Measurements from ENCODE around the gene EPB41. TPM values are rescaled to one million over a fixed set of nuclear protein-coding genes. Genes with fewer than 3 reads are reported as not detected.
"Not testable (repeated sequence)": the region's sequence is repeated elsewhere in the genome, so short reads cannot be mapped to it uniquely, and the experiment has no call there.

EPB41 gene
- total and polyA plus RNA-seq, 2 of the 8 experiments (the other 6 are each of a cell fraction or from before 2014, with no cell fraction given): 36.7 to 109 TPM

DNA sequence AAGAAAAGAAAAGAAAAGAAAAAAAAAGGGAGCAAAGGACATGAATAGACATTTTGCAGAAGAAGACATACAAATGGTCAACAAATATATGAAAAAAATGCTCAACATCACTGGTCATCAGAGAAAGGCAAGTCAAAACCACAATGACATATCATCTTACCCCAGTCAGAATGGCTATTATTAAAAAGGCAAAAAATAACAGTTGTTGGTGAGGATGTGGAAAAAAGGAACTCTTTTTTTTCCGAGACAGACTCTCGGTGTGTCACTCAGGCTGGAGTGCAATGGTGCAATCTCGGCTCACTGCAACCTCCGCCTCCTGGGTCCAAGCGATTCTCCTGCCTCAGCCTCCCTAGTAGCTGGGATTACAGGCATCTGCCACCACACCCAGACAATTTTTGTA, 39.2 kb upstream of the EPB41 start:
- H3K14ac ChIP-seq (ENCODE audit: insufficient read length); FAIRE-seq; H3K4me3 ChIP-seq (ENCODE audit: extremely low read depth in 1 of 4, insufficient read depth in 2 of 4, low read depth in 3 of 4, low read length in 4 of 4); H3K79me1 ChIP-seq (ENCODE audit: low read depth, low read length); H3K27ac ChIP-seq (ENCODE audit: low read depth, low read length); H2BK20ac ChIP-seq (ENCODE audit: low read length); H3K27me3 ChIP-seq (replicated peaks in 1 of 4; ENCODE audit: control insufficient read depth in 3 of 4, extremely low read depth in 1 of 4, insufficient read depth in 3 of 4, low read length in 3 of 4); H2AFZ ChIP-seq (ENCODE audit: low read length); H4K5ac ChIP-seq (ENCODE audit: insufficient read length, low read depth, low read length); H3K23ac ChIP-seq (ENCODE audit: insufficient read length); H3K79me2 ChIP-seq (ENCODE audit: control insufficient read depth in 1 of 2, insufficient read depth in 2 of 2, low read length in 2 of 2); H4K8ac ChIP-seq (ENCODE audit: extremely low read depth, insufficient read depth, low read length); H3K9ac ChIP-seq (replicated peaks in 1 of 4; ENCODE audit: extremely low read depth in 1 of 4, low read depth in 3 of 4, low read length in 3 of 4); H2BK15ac ChIP-seq (ENCODE audit: low read length); H2AK5ac ChIP-seq (ENCODE audit: low read depth, low read length); H2BK12ac ChIP-seq (ENCODE audit: low read depth, low read length); H3K18ac ChIP-seq (ENCODE audit: extremely low read depth, low read length); H3K4me1 ChIP-seq (replicated peaks in 1 of 4; ENCODE audit: control insufficient read depth in 3 of 4, insufficient read depth in 4 of 4, low read length in 3 of 4); DNase-seq (ENCODE audit: low read depth in 1 of 2, low spot score in 2 of 2); H3K23me2 ChIP-seq (ENCODE audit: low read depth, low read length); H3K36me3 ChIP-seq (ENCODE audit: control insufficient read depth in 2 of 4, insufficient read depth in 4 of 4, low read length in 3 of 4); H2BK5ac ChIP-seq (ENCODE audit: low read depth, low read length); H3K56ac ChIP-seq (replicated peaks; ENCODE audit: insufficient read length, low read depth, low read length); H2BK120ac ChIP-seq (replicated peaks; ENCODE audit: low read depth, low read length); H3K4ac ChIP-seq (replicated peaks; ENCODE audit: insufficient read length, low read depth, low read length); H3K9me3 ChIP-seq (ENCODE audit: insufficient read depth in 2 of 2, low read depth in 1 of 2, low read length in 1 of 2); H4K20me1 ChIP-seq (replicated peaks in 1 of 2; ENCODE audit: control insufficient read depth in 1 of 2, insufficient read depth in 2 of 2, low read length in 2 of 2); H4K91ac ChIP-seq (replicated peaks; ENCODE audit: insufficient read length, low read length); H3K4me2 ChIP-seq (ENCODE audit: insufficient read depth in 1 of 2, low read depth in 2 of 2, low read length in 2 of 2): not testable (repeated sequence)
- CTCF ChIA-PET (ENCODE audit: partially characterized antibody): interaction anchor here (1.0 to 10.9 kb wide), 14 partner anchors 7 to 327 kb away, joined by 3 to 207 read pairs (median 26); partner anchors contain the start of gene TAF12
- POLR2A ChIA-PET (ENCODE audit: partially characterized antibody): interaction anchor here (1.1 kb wide), 2 partner anchors 128 kb away, joined by 3 read pairs; no protein-coding TSS in a partner anchor
- WGBS, 2 experiments (ENCODE audit: extremely low coverage in 1 of 2, insufficient coverage in 1 of 2, insufficient read length in 1 of 2, insufficient replicate concordance in 2 of 2, low coverage in 1 of 2, low lambda C conversion rate in 2 of 2, missing lambda C conversion rate in 1 of 2): 93% methylated on average over 5 of the region's 5 CpGs; no CpG with 5 or more reads in 1 of the 2 experiments
